Activated T-cell treated with anti-CD3 and anti-CD28 coated beads for 24 hours (primary cell): Measurements from ENCODE around the gene TCAF2.
"Not testable (repeated sequence)": the region's sequence is repeated elsewhere in the genome, so short reads cannot be mapped to it uniquely, and the experiment has no call there.

Experiments used
- DNase-seq: peaks from one replicate; pipeline ENCODE4 v3.0.0-alpha.2; 2020; ENCODE audit warnings: low read depth

Gene TCAF2

GRCh38 chr7:143620646-143621045 is at the start of gene TCAF2:
TSS of gene TCAF2 (plus strand) at chr7:143620974.
- peak; percentile 62 for DNase-seq

GRCh38 chr7:143571501-143571900 is 49.3 kb upstream of the TCAF2 start, which contains the start of gene CTAGE15:
TSS of gene CTAGE15 (plus strand) at chr7:143571801. CDS start at chr7:143571818, 17 bp downstream.
- DNase-seq = not testable (repeated sequence)

GRCh38 chr7:143588183-143588582 is 32.6 kb upstream of the TCAF2 start:
- not testable (repeated sequence) for DNase-seq

- not testable (repeated sequence) for DNase-seq
These were observed 30.9 kb upstream of the TCAF2 start for GRCh38 chr7:143589897-143590296.

- DNase-seq = not testable (repeated sequence)
These were observed 22.7 kb upstream of the TCAF2 start for GRCh38 chr7:143598086-143598485.

GRCh38 chr7:143603549-143603948 is 17.2 kb upstream of the TCAF2 start:
- not testable (repeated sequence) for DNase-seq

GRCh38 chr7:143606088-143606487 is 14.7 kb upstream of the TCAF2 start:
- DNase-seq = not testable (repeated sequence)

GRCh38 chr7:143615545-143615944 is 5.2 kb upstream of the TCAF2 start:
- not testable (repeated sequence) for DNase-seq

GRCh38 chr7:143617204-143617603 is 3.6 kb upstream of the TCAF2 start:
- DNase-seq = not testable (repeated sequence)

- DNase-seq = not testable (repeated sequence)
These were observed 716 bp upstream of the TCAF2 start for GRCh38 chr7:143620058-143620457.

GRCh38 chr7:143621175-143621574 is 401 bp downstream of the TCAF2 start:
- not testable (repeated sequence) for DNase-seq

- not testable (repeated sequence) for DNase-seq
These were observed 1.4 kb downstream of the TCAF2 start for GRCh38 chr7:143622130-143622529.

- not testable (repeated sequence) for DNase-seq
These were observed 9.9 kb downstream of the TCAF2 start for GRCh38 chr7:143630653-143631052.

GRCh38 chr7:143632506-143632905 is 11.7 kb downstream of the TCAF2 start:
- DNase-seq = not testable (repeated sequence)

- DNase-seq = not testable (repeated sequence)
These were observed 12.3 kb downstream of the TCAF2 start for GRCh38 chr7:143633013-143633618.

GRCh38 chr7:143635364-143636240 is 14.8 kb downstream of the TCAF2 start:
- not testable (repeated sequence) for DNase-seq

- not testable (repeated sequence) for DNase-seq
These were observed 18.6 kb downstream of the TCAF2 start for GRCh38 chr7:143639372-143639771.

- DNase-seq = not testable (repeated sequence)
These were observed 19.9 kb downstream of the TCAF2 start for GRCh38 chr7:143640528-143641189.

GRCh38 chr7:143646598-143646997 is 25.8 kb downstream of the TCAF2 start:
- not testable (repeated sequence) for DNase-seq

- not testable (repeated sequence) for DNase-seq
These were observed 29.1 kb downstream of the TCAF2 start for GRCh38 chr7:143649902-143650301.

- not testable (repeated sequence) for DNase-seq
These were observed 29.7 kb downstream of the TCAF2 start for GRCh38 chr7:143650447-143650846.
